HepG2 (cell line): ENCODE results near the gene MTFP1. TPM values are rescaled to one million over a fixed set of nuclear protein-coding genes. Genes with fewer than 3 reads are reported as not detected.
A peak's percentile ranks its signal among the peaks of the same experiment; 100 is the strongest.

Source experiments
- AHR ChIP-seq: IDR thresholded peaks from 2 replicates; pipeline ENCODE4 v1.6.1; 2018; ENCODE audit warnings: missing genetic modification reagents, missing compliant biosample characterization
- ARNT2 ChIP-seq: sonication (generic); formaldehyde crosslinking; IDR thresholded peaks from 2 replicates; pipeline ENCODE4 v1.8.0; 2022; ENCODE audit warnings: mild to moderate bottlenecking, low read depth, missing genetic modification reagents, moderate library complexity
- MED8 ChIP-seq: sonication (generic); formaldehyde crosslinking; IDR thresholded peaks from 2 replicates; pipeline ENCODE4 v1.8.1; 2023; ENCODE audit warnings: mild to moderate bottlenecking, missing genetic modification reagents; ENCODE audit not compliant: insufficient replicate concordance
- MEIS2 ChIP-seq: sonication (generic); formaldehyde crosslinking; IDR thresholded peaks from 2 replicates; pipeline ENCODE4 v1.9.0; 2021; ENCODE audit warnings: mild to moderate bottlenecking, missing genetic modification reagents
- MXD3 ChIP-seq: IDR thresholded peaks from 2 replicates; pipeline ENCODE4 v1.6.1; 2016; ENCODE audit warnings: mild to moderate bottlenecking, missing biosample characterization, missing genetic modification reagents
- NFE2L2 ChIP-seq: fragments of 150-350 bp; IDR thresholded peaks from 2 replicates; pipeline ENCODE4 v1.6.1; 2014; ENCODE audit warnings: low read length
- RCOR2 ChIP-seq: IDR thresholded peaks from 2 replicates; pipeline ENCODE4 v1.6.1; 2016; ENCODE audit warnings: missing biosample characterization, missing genetic modification reagents
- SKIL ChIP-seq: sonication (generic); formaldehyde crosslinking; IDR thresholded peaks from 2 replicates; pipeline ENCODE4 v1.8.0; 2022; ENCODE audit warnings: missing genetic modification reagents, mild to moderate bottlenecking, moderate library complexity, borderline replicate concordance
- SRSF4 ChIP-seq: fragments of 200-400 bp; formaldehyde crosslinking; IDR thresholded peaks from one replicate; pipeline ENCODE4 v1.6.1; 2018; ENCODE audit warnings: mild to moderate bottlenecking, low read depth, low read length, moderate library complexity; ENCODE audit not compliant: poor library complexity, severe bottlenecking
- THRA ChIP-seq: sonication (generic); formaldehyde crosslinking; IDR thresholded peaks from 2 replicates; pipeline ENCODE4 v1.4.0; 2020; ENCODE audit warnings: missing genetic modification reagents, borderline replicate concordance
- ZFP41 ChIP-seq: sonication (generic); formaldehyde crosslinking; IDR thresholded peaks from 2 replicates; pipeline ENCODE4 v1.4.0; 2020; ENCODE audit warnings: mild to moderate bottlenecking, missing genetic modification reagents, borderline replicate concordance
- ZFP91 ChIP-seq: sonication (generic); formaldehyde crosslinking; IDR thresholded peaks from 2 replicates; pipeline ENCODE4 v1.9.0; 2022; ENCODE audit warnings: missing genetic modification reagents, mild to moderate bottlenecking, borderline replicate concordance
- ZNF17 ChIP-seq: sonication (generic); formaldehyde crosslinking; IDR thresholded peaks from 2 replicates; pipeline ENCODE4 v1.5.0; 2020; ENCODE audit warnings: mild to moderate bottlenecking, missing genetic modification reagents
- ZNF224 ChIP-seq: sonication (generic); formaldehyde crosslinking; IDR thresholded peaks from 2 replicates; pipeline ENCODE4 v1.5.0; 2020; ENCODE audit warnings: mild to moderate bottlenecking, missing genetic modification reagents
- ZNF232 ChIP-seq: sonication (generic); formaldehyde crosslinking; IDR thresholded peaks from 2 replicates; pipeline ENCODE4 v1.4.0; 2020; ENCODE audit warnings: missing genetic modification reagents, borderline replicate concordance
- ZNF414 ChIP-seq: sonication (generic); formaldehyde crosslinking; IDR thresholded peaks from 2 replicates; pipeline ENCODE4 v1.5.0; 2020; ENCODE audit warnings: missing genetic modification reagents
- ZNF564 ChIP-seq: sonication (generic); formaldehyde crosslinking; IDR thresholded peaks from 2 replicates; pipeline ENCODE4 v1.8.1; 2023; ENCODE audit warnings: mild to moderate bottlenecking, missing genetic modification reagents
- ZNF740 ChIP-seq: sonication (generic); formaldehyde crosslinking; IDR thresholded peaks from 2 replicates; pipeline ENCODE4 v1.4.0; 2020; ENCODE audit warnings: missing genetic modification reagents
- ZNF772 ChIP-seq: sonication (generic); formaldehyde crosslinking; IDR thresholded peaks from 2 replicates; pipeline ENCODE4 v1.5.0; 2020; ENCODE audit warnings: mild to moderate bottlenecking, missing genetic modification reagents
- ZNF784 ChIP-seq: sonication (generic); formaldehyde crosslinking; IDR thresholded peaks from 2 replicates; pipeline ENCODE4 v1.5.1; 2020; ENCODE audit warnings: missing genetic modification reagents, mild to moderate bottlenecking, borderline replicate concordance
- ZSCAN21 ChIP-seq: sonication (generic); formaldehyde crosslinking; IDR thresholded peaks from 2 replicates; pipeline ENCODE4 v1.8.0; 2022; ENCODE audit warnings: mild to moderate bottlenecking, missing genetic modification reagents, moderate library complexity, borderline replicate concordance
- polyA plus RNA-seq, 8 experiments: library from polyadenylated mRNA; depleted of rRNA in 3 of 8; stranded (reverse) in 7 of 8; unstranded in 1 of 8; fragments of >200 nt; fragmentation: Illumina TruSeq in 4 of 8; extraction: Trizol in 4 of 8; gene quantifications; 2 replicates each; pipeline versions ENCODE4 v1.2.1 to v1.2.3, GENCODE V29; 2011 to 2016; ENCODE audit warnings: low read depth in 4 of 8, missing spikeins in 1 of 8, mixed read lengths in 1 of 8; ENCODE audit not compliant: insufficient read depth in 1 of 8
- total RNA-seq, 5 experiments: library from RNA; depleted of rRNA; stranded (reverse); fragments of >200 nt; fragmentation: Illumina TruSeq; extraction: Trizol; gene quantifications; 2 replicates each; pipeline ENCODE4 v1.2.3, GENCODE V29; 2016; ENCODE audit warnings: low read depth in 1 of 5

Gene MTFP1
- total and polyA plus RNA-seq, 2 of the 13 experiments (the other 11 are each of a cell fraction or from before 2014, with no cell fraction given), result 29.5 to 45.6 TPM

- peak; percentile 41; the same call in 1 of the 2 replicates for TF ChIP-seq ZNF772
- TF ChIP-seq ZNF17, result no peak
- TF ChIP-seq ZNF740, result no peak
- no peak for TF ChIP-seq SKIL
- no peak for TF ChIP-seq NFE2L2
- TF ChIP-seq SRSF4, result no peak
- TF ChIP-seq ZNF564 (CRISPR knock-in tag), result peak; percentile 74; the same call in 1 of the 2 replicates
- TF ChIP-seq ZNF224, result no peak
- peak; percentile 58; the same call in 1 of the 2 replicates for TF ChIP-seq ARNT2 (CRISPR knock-in tag)
- TF ChIP-seq AHR (CRISPR knock-in tag), result peak; percentile 68; the same call in 1 of the 2 replicates
- TF ChIP-seq ZSCAN21 (CRISPR knock-in tag), result peak; percentile 71; the same call in 1 of the 2 replicates
- peak; percentile 13; the same call in 1 of the 2 replicates for TF ChIP-seq MEIS2 (CRISPR knock-in tag)
- no peak for TF ChIP-seq MED8 (CRISPR knock-in tag)
- no peak for TF ChIP-seq ZFP41 (CRISPR knock-in tag)
- TF ChIP-seq ZFP91 (CRISPR knock-in tag), result peak; percentile 59; the same call in 1 of the 2 replicates
- TF ChIP-seq ZNF414 (CRISPR knock-in tag), result peak; percentile 36; the same call in 1 of the 2 replicates
- no peak; the same call in 1 of the 2 replicates for TF ChIP-seq MXD3 (CRISPR knock-in tag)
- peak; percentile 52 for TF ChIP-seq THRA (CRISPR knock-in tag)
- TF ChIP-seq RCOR2, result no peak
- no peak; the same call in 1 of the 2 replicates for TF ChIP-seq ZNF232 (CRISPR knock-in tag)
- TF ChIP-seq ZNF784 (CRISPR knock-in tag), result no peak
Observed at GRCh38 chr22:30425616-30426387, at the start of gene MTFP1 (continued).
